ENCODE results near the gene SPTB.

GRCh38 chr14:64806862-64807495 is 72.7 kb downstream of the SPTB start:
- TF ChIP-seq POLR2A (IDR thresholded peaks at IDR 0.05), result no peak
- no peak for TF ChIP-seq CTCF (IDR thresholded peaks at IDR 0.05 in 4 of 5, conservative IDR thresholded peaks at IDR 0.05 in 1 of 5)
